ENCODE data around the gene ZNF490. TPM values are rescaled to one million over a fixed set of nuclear protein-coding genes. Genes with fewer than 3 reads are reported as not detected.

The ZNF490 gene
- total and polyA plus RNA-seq, 2 donors from 2014 or later, result 1.0 to 14.3 TPM

DNA sequence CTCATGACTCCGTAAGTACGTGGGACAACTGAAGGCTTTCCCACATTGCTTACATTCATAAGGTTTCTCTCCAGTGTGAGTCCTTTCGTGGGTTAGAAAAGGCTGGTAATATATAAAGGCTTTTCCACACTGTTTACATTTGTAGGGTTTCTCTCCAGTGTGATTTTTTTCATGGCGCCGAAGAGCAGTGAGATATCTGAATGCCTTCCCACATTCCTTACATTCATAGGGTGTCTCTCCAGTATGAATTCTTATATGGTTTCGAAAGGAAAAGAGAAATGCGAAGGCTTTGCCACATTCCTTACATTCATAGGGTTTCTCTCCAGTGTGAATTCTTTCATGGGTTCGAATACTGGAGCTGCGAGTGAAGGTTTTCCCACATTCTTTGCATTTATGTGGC is 29.5 kb downstream of the ZNF490 start:
- no peak for DNase-seq
- intact Hi-C loops (cut with DNase I), result no loop called here
- no peak for TF ChIP-seq CTCF (IDR thresholded peaks at IDR 0.05; ENCODE audit: borderline replicate concordance, extremely low read depth, insufficient read depth)
- Histone ChIP-seq H3K9ac (ENCODE audit: low read length in 3 of 3) (no peak overlapping the region), H3K9me3 (ENCODE audit: control insufficient read depth in 2 of 3, insufficient read depth in 1 of 3, low read length in 3 of 3) (peaks cover 2 to 14% (median 5%) of the 10 kb centered on the region in 3 donors), H3K4me1 (ENCODE audit: control insufficient read depth in 2 of 3, insufficient read depth in 2 of 3, low read depth in 1 of 3, low read length in 3 of 3) (no peaks in the 10 kb centered on the region), H3K27ac (ENCODE audit: low read depth in 2 of 2, low read length in 2 of 2) (no peak overlapping the region), H3K36me3 (ENCODE audit: control insufficient read depth in 2 of 3, insufficient read depth in 3 of 3, low read length in 3 of 3) (peaks cover 11 to 21% (median 18%) of the 10 kb centered on the region in 3 donors), H3K27me3 (ENCODE audit: control insufficient read depth, insufficient read depth, low read length) (no peaks in the 10 kb centered on the region), H3K4me3 (ENCODE audit: low read length in 3 of 3) (no peak overlapping the region)
- no peak for FAIRE-seq

- Histone ChIP-seq H3K9ac (ENCODE audit: low read length in 3 of 3) (no peak overlapping the region), H3K4me1 (ENCODE audit: control insufficient read depth in 2 of 3, insufficient read depth in 2 of 3, low read depth in 1 of 3, low read length in 3 of 3) (no peaks in the 10 kb centered on the region), H3K4me3 (ENCODE audit: low read length in 3 of 3) (no peak overlapping the region), H3K27ac (ENCODE audit: low read depth in 2 of 2, low read length in 2 of 2) (no peak overlapping the region), H3K9me3 (ENCODE audit: control insufficient read depth in 2 of 3, insufficient read depth in 1 of 3, low read length in 3 of 3) (peaks cover 2 to 14% (median 5%) of the 10 kb centered on the region in 3 donors), H3K36me3 (ENCODE audit: control insufficient read depth in 2 of 3, insufficient read depth in 3 of 3, low read length in 3 of 3) (peaks cover 11 to 21% (median 18%) of the 10 kb centered on the region in 3 donors), H3K27me3 (ENCODE audit: control insufficient read depth, insufficient read depth, low read length) (no peaks in the 10 kb centered on the region)
- TF ChIP-seq CTCF (IDR thresholded peaks at IDR 0.05; ENCODE audit: borderline replicate concordance, extremely low read depth, insufficient read depth), result no peak
- intact Hi-C loops (cut with DNase I), result no loop called here
- no peak for FAIRE-seq
- DNase-seq, result no peak
These were observed 30.4 kb downstream of the ZNF490 start for GRCh38 chr19:12580180-12580694.

GRCh38 chr19:12578641-12579040 is 32.0 kb downstream of the ZNF490 start:
- no peaks in the 10 kb centered on the region for H3K27me3 ChIP-seq (ENCODE audit: control insufficient read depth, insufficient read depth, low read length)
- no peak overlapping the region for H3K4me3 ChIP-seq (ENCODE audit: low read length in 3 of 3)
- no peak overlapping the region for H3K9ac ChIP-seq (ENCODE audit: low read length in 3 of 3)
- H3K9me3 ChIP-seq (ENCODE audit: control insufficient read depth in 2 of 3, insufficient read depth in 1 of 3, low read length in 3 of 3), result peaks cover 2 to 14% (median 5%) of the 10 kb centered on the region in 3 donors
- DNase-seq (no peak), FAIRE-seq (no peak)
- H3K4me1 ChIP-seq (ENCODE audit: control insufficient read depth in 2 of 3, insufficient read depth in 2 of 3, low read depth in 1 of 3, low read length in 3 of 3), result no peaks in the 10 kb centered on the region
- H3K36me3 ChIP-seq (ENCODE audit: control insufficient read depth in 2 of 3, insufficient read depth in 3 of 3, low read length in 3 of 3), result peaks cover 11 to 21% (median 18%) of the 10 kb centered on the region in 3 donors
- no peak overlapping the region for H3K27ac ChIP-seq (ENCODE audit: low read depth in 2 of 2, low read length in 2 of 2)
- intact Hi-C loops (cut with DNase I), result no loop called here
- no peak for TF ChIP-seq CTCF (IDR thresholded peaks at IDR 0.05; ENCODE audit: borderline replicate concordance, extremely low read depth, insufficient read depth)

GRCh38 chr19:12574036-12574435 is 36.6 kb downstream of the ZNF490 start:
- intact Hi-C loops (cut with DNase I), result no loop called here
- DNase-seq, result no peak
- Histone ChIP-seq H3K9me3 (ENCODE audit: control insufficient read depth in 2 of 3, insufficient read depth in 1 of 3, low read length in 3 of 3) (no peaks in the 10 kb centered on the region), H3K27me3 (ENCODE audit: control insufficient read depth, insufficient read depth, low read length) (no peaks in the 10 kb centered on the region), H3K9ac (ENCODE audit: low read length in 3 of 3) (no peak overlapping the region), H3K36me3 (ENCODE audit: control insufficient read depth in 2 of 3, insufficient read depth in 3 of 3, low read length in 3 of 3) (peaks cover 0 to 5% (median 3%) of the 10 kb centered on the region in 3 donors), H3K4me3 (ENCODE audit: low read length in 3 of 3) (no peak overlapping the region), H3K4me1 (ENCODE audit: control insufficient read depth in 2 of 3, insufficient read depth in 2 of 3, low read depth in 1 of 3, low read length in 3 of 3) (no peaks in the 10 kb centered on the region), H3K27ac (ENCODE audit: low read depth in 2 of 2, low read length in 2 of 2) (no peak overlapping the region)
- TF ChIP-seq CTCF (IDR thresholded peaks at IDR 0.05; ENCODE audit: borderline replicate concordance, extremely low read depth, insufficient read depth), result no peak
- no peak for FAIRE-seq

Measured in kidney (tissue), 14 donors.